ENCODE data around the gene BNIP3.

Gene BNIP3

DNA sequence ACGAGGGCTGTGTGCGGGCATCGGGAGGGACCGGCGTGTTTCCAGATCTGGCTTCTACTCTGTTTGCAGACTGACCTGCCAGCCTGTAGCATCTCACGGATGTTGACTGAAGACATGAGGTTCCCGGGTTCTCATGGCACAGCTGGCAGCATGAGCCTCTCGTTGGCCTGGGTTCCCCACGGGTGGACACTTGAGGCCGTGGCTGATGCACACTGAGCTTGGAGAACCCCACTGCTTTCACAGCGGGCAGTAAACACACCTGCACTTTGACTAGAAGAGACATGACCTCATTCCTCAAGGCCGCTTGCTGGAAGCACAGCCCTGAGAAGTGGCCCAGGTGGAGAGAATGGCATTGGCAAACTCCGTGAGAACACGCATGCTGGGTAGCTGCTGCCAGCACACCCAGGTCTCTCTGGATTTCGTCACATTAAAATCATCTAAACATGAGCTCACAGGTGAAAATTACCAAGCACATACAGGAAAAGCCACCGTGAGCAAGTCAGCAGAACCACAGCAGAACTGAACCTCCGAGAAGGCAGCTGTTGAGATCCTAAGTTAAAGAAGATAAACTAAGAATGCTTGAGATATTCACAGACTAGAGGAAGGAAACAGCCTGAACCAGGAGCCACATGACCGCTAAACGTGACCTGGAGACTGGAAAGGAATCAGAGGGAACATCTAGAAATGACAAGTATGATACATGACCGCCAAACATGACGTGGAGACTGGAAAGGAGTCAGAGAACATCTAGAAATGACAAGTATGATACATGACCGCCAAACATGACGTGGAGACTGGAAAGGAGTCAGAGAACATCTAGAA, 32.5 kb downstream of the BNIP3 start:
- no peak for DNase-seq

DNA sequence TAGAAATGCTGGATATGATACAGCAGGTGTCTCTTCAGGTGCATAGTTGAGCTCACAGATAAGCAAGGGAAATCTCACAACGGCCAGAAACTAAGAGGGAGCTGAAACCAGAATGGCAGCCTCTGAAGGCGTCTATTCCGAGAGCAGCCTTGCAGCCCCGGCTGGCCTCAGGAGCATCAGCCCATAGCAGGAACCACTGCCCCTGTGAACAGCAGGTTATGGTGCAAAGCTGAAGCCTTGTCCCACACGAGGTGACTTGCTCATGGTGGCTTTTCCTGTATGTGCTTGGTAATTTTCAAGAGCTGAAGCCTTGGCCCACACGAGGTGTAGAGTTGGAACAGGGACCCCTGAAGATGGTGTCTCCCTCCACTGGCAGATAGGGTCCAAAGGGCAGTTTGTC, 33.2 kb downstream of the BNIP3 start:
- no peak for DNase-seq

DNA sequence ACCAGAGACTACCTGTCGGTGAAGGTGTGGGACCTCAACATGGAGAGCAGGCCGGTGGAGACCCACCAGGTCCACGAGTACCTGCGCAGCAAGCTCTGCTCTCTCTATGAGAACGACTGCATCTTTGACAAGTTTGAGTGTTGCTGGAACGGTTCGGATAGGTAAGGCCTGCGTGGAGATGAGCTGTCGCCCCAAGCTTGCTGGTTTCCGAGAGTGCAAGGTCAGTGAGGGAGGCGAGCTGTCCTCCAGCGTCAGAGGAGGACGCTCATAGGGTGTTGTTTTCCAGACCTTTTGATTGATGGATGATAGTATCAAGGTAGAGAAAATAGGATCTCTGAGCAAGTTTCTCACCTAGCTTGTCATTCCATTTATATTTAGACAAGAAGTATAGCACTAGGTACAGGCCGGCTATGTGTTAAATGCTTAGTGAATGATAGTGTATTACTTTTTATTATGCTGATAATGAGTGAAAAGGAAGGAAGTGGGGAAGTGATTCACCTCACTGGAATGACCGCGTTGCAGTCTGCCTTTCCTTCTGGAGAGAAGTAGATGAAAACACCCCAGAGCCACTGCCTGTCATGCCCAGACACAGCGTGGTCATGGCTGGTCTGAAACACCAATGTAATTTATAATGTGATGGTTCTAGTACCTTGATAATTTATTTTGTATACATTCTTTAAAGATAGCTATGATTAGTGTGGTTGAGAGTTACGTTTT, 33.9 kb downstream of the BNIP3 start:
- no peak for DNase-seq

DNA sequence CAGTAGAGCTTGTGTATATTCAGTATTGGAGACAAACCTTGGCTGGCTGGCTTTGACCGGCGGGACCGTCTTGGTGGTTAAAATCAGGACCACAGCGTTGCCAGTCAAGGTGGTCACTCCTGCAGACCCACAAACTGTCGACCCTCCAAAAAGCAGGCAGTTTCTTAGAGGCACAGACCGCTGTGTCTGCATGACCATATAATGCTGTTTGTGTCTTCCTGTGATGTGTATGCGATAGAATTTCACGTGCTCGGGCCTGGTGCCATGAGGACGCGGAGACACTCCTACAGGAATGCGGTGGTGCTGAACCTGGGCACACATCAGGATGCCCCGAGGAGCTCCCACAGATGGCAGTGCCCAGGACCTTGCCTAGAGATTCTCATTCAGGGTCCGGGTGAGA, 34.8 kb downstream of the BNIP3 start:
- DNase-seq, result no peak

DNA sequence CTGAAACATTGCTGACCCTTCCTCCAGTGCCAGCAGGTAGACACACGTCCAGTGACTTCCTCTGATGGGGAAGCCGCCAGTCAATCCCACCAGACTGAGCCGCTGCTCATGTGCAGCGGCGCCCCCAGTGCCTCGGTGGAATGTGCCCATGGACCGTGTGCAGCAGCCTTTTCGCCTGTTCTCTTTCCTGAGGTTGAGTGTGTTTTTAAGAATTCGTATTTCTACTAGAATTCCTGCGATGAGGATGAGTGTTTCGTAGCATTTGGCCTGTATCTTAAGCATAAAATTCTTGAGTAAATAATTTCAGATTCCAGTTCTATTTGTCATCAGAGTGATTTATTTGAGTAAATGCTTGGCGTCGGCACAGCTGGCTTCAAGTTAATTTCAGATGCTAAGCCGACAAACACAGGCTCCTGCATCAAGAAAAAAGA, 35.4 kb downstream of the BNIP3 start:
- DNase-seq, result no peak

DNA sequence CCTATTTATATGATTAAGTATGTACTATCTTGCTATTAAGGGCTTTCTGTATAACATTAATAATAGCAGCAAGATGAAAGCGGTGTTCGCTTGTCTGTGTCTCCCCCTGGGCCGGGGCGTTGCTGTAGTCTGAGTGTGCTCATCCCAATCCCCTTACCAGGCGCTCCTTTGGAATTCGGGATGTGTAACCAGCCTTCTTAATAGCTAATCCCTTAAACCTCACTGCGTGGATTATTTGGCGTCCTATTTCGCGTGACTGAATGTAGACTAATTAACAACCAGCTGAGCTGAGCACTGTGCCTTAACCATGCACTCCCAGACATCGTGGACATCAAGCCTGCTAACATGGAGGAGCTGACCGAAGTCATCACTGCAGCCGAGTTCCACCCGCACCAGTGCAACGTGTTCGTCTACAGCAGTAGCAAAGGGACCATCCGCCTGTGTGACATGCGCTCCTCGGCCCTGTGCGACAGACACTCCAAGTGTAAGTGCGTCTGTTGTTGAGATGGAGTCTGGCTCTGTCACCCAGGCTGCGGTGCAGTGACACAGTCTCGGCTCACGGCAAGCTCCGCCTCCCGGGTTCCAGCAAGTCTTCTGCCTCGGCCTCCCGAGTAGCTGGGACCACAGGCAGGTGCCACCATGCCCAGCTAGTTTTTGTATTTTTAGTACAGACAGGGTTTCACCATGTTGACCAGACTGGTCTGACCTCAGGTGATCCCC, 36.6 kb downstream of the BNIP3 start:
- no peak for DNase-seq

DNA sequence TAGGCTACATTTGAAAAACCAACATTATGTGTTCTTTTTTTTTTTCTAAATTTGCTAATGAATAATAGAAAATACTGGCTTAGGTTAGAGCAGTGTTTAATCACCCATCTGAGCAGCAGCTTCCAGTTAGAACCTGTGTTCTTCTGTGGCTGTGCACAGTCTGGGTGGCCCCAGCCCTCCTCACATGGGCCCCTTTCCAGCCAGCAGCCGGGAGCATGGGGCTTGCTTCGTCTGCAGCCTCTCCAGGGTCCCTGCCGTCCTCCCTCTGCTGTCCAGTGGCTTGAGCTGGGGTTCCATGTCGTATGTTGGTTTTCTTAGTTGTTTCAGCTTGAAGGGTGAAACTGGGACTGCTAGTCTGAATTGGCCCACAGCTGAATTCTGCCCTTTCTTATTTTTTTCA, 37.3 kb downstream of the BNIP3 start:
- no peak for DNase-seq

DNA sequence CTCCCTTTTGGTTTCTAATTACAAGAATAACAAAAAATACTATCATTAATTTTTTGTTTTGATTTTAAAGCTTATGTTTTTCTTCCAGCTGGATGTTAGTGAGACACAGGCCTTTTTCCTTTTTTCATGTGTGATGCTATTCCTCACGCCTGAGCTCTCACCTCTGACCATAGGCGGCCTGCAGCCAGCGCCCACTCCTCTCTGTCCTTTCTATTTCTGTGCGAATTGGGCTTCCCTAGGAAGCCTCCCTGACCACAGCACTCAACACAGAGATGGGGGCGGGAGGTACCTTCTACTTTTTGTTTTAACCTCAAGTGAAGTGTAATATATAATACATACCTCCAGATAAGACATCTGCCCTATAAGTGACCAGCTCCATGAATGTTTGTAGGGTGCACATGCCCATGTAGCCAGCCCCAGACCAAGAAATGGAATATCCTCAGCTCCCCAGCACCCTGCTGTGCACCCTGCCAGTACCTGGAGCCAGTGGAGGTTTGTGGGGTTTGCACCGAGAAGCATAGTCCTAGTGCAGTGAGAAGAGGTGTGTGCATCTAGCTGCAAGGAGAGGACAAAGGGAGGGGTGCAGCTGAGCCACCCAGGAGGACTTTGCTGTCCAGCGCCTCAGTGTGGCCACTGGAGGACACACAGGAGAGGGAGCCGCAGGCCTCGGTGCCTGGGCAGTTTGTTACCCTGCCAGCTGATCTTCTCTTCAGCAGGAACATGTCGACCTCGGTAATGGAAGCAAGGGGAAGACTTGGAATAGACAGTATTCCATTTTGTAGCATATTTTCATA, 38.5 kb downstream of the BNIP3 start:
- DNase-seq, result no peak

DNA sequence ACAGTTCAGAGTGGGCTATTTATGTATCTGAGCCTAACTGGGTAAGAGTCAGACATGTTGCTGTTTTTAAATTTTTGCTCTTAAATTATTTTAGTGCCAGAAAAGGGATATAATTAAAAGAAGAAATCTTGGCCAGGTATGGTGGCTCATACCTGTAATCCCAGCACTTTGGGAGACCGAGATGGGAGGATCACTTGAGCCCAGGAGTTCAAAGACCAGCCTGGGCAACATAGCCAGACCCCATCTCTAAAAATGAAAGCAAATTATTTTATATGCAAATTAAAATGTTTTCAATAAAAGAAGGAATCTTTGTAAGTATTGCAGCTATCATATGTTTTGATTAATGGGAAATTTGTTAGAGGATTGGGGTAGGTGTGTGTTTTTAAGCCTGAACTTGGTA, 39.3 kb downstream of the BNIP3 start:
- no peak for DNase-seq

DNA sequence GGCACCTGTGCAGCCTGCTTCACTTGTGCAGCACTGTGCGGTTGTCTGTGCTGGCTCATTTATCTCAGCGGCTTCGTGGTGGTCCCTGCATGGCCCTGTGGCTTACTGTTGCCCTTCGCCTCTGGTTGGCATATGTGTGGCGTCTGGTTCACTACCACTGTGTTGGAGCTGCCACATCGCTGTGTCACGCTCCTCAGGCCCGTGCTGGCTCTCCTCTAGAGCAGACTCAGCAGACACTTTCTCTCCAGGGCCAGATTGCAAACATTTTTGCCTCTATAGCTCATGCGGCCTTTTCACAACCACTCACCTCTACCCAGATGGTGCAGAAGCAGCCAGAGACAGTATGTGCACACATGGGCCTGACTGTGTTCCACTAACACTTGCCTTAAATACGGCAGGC, 43.0 kb downstream of the BNIP3 start:
- DNase-seq, result no peak

DNA sequence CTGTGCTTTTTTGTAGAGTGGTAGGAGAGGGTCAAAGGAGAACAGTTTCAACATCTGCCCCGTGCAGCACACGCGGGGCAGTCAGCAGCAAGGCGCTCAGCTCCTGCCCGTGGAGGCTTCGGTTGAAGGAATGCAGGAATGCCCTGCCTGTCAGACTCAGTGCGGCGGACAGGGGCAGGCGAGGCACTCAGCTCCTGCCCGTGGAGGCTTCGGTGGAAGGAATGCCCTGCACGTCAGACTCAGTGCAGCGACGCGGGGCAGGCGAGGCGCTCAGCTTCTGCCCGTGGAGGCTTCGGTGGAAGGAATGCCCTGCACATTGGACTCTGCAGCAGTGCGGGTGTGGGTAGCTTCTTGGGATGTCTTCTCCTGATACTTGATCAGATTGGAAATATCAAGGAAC, 43.9 kb downstream of the BNIP3 start:
- no peak for DNase-seq

DNA sequence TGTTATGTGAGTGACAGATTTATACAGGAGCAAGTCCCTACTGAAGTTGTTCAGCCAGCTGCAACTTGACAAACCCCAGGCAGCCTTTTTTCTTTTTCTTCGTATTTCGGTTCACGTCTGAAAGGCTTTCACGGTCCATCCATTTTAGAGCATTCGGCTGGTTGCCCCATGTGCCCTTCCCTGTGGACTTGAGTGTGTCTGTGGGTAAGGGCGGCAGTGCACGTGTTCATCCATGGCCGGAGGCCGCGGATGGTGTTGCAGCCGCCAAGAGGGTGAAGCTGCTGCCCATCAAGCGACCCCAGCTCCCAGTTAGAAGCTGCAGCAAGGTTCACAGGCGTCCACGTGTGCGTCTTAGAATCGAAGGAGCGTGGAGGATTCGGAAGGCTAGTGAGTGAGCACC, 45.0 kb downstream of the BNIP3 start:
- DNase-seq, result no peak

DNA sequence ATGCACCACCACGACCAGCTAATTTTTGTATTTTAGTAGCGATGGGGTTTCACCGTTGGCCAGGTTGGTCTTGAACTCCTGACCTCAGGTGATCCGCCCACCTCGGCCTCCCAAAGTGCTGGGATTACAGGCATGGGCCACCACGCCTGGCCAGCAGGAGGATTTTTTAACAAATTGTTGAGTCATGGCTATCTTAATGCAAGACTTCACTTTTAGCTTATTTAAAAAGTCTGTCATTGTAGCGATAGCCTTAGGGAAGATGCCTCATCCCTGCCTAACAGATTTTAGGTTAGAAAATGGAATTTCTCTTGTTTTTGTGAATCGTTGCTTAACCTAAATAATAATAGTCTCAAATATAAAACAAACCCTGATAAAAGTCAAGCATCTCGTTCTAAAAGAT, 45.4 kb downstream of the BNIP3 start:
- no peak for DNase-seq

DNA sequence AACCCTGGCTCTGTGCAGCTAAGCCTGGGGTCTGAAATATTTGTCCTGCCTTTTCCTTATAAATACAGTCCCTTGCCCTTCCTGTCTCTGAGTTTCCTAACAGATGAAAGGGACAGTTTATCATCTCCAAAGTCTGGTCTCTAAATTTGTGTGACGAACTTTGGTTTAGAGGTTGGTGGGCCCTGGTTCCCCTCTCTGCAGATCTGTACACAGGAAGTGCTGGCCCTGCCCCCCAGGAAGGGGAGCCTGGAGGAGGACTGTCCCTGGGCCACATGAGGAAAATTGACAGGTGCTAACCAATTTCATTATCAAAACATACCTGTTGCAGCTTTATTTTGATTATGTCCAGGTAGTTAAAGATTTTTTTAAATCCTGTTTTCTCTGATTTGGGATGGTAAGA, 46.5 kb downstream of the BNIP3 start:
- DNase-seq, result no peak

DNA sequence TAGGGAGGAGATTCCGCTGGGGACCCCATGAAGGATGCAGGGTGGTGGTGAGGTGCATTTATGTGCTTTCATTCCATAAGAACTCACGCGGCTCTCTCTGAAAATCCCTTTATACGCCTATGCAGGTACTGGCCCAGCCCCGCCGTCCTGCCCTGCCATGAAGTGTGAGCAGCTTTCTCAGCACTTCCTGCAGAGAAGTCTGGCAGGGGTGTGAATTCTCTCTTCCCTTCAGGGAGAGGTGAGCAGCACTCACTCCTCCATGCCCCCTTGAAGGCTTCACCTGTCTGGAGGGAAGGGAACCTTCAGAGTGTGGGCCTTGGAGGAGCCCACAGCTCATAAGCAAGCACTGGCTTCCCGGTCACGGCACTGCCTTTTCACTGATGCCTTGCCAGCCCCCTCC, 47.0 kb downstream of the BNIP3 start:
- no peak for DNase-seq

DNA sequence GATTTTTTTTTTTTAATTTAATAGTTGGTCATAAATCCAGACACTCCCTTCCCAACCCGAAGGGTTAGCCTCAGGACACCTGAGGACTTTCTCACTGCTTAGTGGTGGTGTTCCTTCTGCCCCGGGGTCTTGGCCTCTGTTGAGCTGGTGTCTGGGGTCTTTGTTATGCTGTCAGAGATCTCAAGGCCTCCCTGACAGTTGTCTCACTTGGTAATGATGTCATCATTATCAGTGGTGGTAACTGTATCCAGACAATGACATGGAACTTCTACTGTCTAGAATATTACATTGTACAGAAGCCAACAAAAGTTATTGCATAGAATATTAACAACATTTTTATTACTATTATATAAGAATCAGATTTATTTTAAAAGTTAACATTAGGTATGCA, 48.0 kb downstream of the BNIP3 start:
- no peak for DNase-seq

DNA sequence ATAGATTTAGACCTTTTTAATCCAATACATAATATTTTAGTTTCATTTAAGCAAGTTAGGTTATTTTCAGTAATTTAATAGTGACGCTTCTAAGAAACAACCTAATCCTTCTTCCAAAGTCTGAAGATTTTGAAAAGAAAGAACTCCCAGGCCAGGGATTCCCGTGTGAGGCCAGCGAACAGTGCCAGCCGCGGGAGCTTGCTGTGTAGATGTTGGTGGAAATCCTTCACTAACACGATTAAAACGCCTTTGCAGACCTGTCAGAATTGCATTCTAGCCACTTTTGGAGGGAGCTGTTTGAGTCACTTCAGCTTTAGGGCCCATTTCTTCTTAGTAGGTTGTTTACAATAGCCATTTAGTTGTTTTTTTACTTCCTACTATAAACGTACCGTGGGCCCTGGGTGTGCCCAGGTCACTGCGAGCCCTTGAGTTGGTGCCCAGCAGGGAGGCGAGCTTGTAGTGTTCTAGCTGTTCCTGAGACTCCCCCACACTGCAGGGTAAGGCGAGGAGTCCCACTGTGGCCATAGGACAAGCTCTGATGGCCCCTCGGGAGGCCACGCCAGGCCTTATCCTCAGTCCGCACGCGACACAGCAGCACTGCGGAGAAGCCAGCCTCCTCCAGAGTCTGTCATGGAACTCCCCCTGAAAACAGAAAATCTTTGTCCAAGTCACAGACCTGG, 48.6 kb downstream of the BNIP3 start:
- DNase-seq, result no peak

DNA sequence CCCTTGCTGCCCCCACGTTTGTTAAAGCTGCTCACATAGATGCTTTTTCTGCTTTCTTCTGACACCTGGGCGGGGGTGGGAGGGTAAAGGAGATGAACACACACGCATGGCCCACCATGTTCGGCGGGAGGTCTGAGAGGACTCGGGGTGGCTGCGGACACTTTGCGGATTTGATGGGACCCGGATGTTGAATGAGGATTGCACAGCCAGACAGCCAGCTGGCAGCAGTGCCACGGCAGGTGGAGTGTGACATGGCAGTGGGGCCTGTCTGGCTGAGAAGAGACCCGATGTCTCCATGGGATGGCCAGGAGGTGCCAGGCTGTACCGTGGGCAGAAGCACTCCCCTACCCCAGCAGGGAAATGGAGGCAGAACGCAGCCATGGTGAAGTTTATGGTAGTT, 49.7 kb downstream of the BNIP3 start:
- no peak for DNase-seq

DNA sequence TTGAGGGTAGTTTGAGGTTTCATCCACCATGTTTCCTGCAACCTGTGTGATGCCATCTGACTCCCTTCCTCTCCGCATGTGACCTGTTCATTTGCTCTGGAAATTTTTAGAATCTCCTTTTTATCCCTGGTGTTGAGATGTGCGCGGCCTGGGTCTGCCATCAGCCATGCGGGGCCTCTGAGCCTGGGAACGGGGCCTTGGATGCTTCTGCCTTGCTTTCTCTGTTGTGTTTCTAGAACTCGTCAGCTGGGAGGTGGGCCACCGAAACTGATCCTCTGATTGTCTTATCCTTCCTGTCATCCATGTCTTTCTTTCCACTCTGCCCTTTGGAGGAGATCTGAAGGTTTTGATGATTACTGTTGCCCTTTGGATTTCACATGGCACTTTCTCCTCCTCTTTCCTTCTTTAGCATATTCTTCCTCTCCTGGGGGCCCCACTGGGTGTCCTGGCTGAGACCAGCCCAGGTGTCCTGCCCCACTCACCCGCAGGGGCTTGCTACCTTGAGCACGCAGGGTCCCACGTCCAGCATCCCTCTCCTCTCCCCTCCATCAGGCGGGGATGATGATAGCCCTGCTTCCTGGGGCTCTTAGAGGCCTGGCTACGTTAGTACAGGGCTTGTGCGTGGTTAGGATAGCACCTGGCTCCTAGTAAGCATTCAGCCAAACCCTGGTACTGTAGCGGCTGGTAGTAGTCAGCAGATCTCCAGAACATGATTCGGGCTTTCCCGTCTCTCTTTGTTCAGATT, 51.0 kb downstream of the BNIP3 start:
- no peak for DNase-seq

DNA sequence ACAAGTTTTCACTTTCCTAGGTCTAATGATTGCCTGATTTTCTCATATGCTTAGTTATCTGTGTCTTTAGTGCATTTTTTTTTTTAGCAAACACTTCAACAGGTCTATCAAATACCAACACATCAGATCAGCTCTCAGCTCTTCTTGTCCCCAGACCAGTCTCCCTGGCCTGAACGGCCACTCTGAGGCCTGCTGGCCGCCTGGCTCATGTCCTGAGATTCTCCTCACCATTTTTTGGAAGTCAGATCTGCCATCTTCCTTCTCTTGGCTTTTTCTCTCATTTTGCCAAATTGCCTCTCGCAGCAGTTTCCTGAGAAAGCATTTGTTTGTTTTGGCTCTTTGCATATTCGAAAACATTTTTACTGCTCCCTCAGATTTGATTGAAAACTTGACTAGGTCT, 51.6 kb downstream of the BNIP3 start:
- no peak for DNase-seq

DNA sequence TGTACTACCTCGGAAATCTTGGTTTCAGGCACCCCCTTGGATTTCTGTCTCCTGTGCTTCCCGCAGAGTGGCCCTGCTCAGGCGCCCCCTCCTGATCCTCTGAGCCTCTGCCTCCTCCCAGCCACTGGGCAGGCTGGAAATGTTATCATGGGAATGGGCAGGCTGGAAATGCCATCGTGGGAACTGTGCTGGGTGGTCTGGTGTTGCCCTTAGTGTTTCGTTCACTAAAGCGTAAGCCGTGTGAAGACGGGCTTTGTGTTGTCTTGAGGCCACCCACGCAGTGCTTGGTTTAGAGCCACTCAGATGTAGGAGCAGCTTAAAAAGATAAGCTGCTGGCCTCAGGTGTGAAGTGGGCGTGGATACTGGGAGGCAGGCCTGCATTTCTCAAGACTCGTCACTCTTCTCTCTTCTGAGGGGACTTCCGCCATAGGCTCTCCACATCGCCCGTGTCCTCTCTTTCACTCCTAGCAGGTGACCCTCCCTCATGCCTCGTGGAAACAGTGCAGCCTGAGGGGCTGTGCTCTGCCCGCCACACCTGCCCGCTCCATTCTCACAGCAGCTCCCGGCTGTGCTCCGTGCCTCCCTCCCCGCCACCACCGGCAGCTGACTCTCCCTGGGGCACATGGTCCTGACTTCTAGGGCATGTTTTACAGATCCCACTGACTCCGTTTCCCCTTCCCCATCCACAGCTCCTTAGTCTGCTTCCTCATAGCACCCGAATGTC, 52.4 kb downstream of the BNIP3 start:
- DNase-seq, result no peak

Data from NK-92 treated with Interleukin-12 subunit alpha and Interleukin-12 subunit beta, amount 100 ng/mL, for 24 hours (cell line).